ENCODE measurements around the gene CAPN5. TPM values are rescaled to one million over a fixed set of nuclear protein-coding genes. Genes with fewer than 3 reads are reported as not detected.
"Not testable (repeated sequence)": the region's sequence is repeated elsewhere in the genome, so short reads cannot be mapped to it uniquely, and the experiment has no call there.

The CAPN5 gene
- total RNA-seq, 1 donor: 14.7 TPM

DNA sequence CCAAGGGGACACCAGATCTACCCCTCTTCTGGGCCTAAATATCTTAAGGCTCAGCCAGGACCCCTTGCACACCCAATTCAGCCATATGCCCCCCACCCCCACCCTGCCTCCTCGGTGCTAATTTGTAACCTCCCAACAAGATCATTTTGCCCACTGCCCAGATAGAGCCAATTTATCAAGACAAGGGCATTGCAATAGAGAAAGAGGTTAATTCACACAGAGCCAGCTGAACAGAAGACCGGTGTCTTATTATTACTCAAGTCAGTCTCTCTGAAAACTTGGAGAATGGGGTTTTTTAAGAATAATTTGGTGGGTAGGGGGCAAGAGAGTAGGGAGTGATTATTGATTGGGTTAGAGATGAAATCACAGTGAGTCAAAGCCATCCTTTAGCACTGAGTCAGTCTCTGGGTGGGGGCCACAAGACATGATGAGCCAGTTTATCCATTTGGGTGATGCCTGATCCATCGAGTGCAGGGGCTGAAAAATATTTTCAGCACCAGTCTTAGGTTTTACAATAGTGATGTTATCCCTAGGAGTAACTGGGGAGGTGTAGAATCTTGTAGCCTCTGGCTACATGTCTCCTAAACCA lies 9.9 kb upstream of the CAPN5 start:
- TF ChIP-seq CTCF (IDR thresholded peaks at IDR 0.05; ENCODE audit: insufficient read depth, low read depth, low read length): no peak
- H3K4me3 ChIP-seq (ENCODE audit: low read depth, low read length): no peak overlapping the region
- no peak for DNase-seq (ENCODE audit: low read depth)

- no peak for DNase-seq (ENCODE audit: low read depth)
- H3K4me3 ChIP-seq (ENCODE audit: low read depth, low read length): no peak overlapping the region
- no peak for TF ChIP-seq CTCF (IDR thresholded peaks at IDR 0.05; ENCODE audit: insufficient read depth, low read depth, low read length)
Measured at GRCh38 chr11:77057938-77058474, 8.8 kb upstream of the CAPN5 start.

DNA sequence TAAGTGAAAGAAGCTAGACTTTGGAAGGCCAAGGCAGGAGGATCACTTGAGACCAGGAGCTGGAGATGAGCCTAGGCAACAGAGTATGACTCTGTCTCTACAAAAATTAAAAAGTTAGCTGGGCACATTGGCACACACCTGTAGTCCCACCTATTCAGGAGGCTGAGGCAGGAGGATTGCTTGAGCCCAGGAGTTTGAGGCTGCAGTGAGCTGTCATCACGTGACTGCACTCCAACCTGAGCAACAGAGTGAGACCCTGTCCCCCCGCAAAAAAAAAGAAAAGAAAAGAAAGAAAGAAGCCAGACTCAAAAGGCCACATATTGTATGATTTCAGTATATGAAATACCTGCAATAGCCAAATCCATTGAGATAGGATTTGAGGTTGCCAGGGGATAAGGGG lies 7.9 kb upstream of the CAPN5 start:
- DNase-seq (ENCODE audit: low read depth): no peak

GRCh38 chr11:77059806-77060205 lies 7.0 kb upstream of the CAPN5 start:
- H3K4me3 ChIP-seq (ENCODE audit: low read depth, low read length): no peak overlapping the region
- DNase-seq (ENCODE audit: low read depth): no peak
- TF ChIP-seq CTCF (IDR thresholded peaks at IDR 0.05; ENCODE audit: insufficient read depth, low read depth, low read length): no peak

More for the DNA sequence above, 7.9 kb upstream of the CAPN5 start:
- H3K4me3 ChIP-seq (ENCODE audit: low read depth, low read length): no peak overlapping the region
- no peak for TF ChIP-seq CTCF (IDR thresholded peaks at IDR 0.05; ENCODE audit: insufficient read depth, low read depth, low read length)

DNA sequence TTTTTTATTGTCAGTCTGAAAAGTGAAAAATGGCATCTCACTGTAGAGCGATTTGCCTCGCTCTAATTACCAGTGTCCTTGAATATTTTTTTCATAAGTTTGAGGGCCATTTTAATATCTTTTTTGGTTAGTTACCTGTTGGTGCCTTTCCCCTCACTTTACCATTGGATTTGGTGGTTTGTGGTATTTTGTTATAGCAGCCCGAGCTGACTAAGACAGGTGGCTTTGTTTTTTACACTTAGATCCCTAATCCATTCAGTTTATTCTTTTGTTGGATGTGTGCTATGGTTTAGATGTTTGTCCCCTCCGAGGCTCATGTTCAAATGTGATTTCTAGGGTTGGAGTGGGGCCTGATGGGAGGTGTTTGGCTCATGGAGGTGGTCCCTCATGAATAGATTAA lies 6.5 kb upstream of the CAPN5 start:
- no peak for TF ChIP-seq CTCF (IDR thresholded peaks at IDR 0.05; ENCODE audit: insufficient read depth, low read depth, low read length)
- H3K4me3 ChIP-seq (ENCODE audit: low read depth, low read length): no peak overlapping the region
- DNase-seq (ENCODE audit: low read depth): no peak

GRCh38 chr11:77061258-77061657 lies 5.5 kb upstream of the CAPN5 start:
- not testable (repeated sequence) for H3K4me3 ChIP-seq (ENCODE audit: low read depth, low read length); DNase-seq (ENCODE audit: low read depth)

GRCh38 chr11:77062924-77063323 lies 3.8 kb upstream of the CAPN5 start:
- TF ChIP-seq CTCF (IDR thresholded peaks at IDR 0.05; ENCODE audit: insufficient read depth, low read depth, low read length): peak; percentile 35
- no peak for DNase-seq (ENCODE audit: low read depth)
- H3K4me3 ChIP-seq (ENCODE audit: low read depth, low read length): no peak overlapping the region
